GM18873 (cell line): ENCODE measurements around the gene POLR2A.
"Not testable (repeated sequence)": the region's sequence is repeated elsewhere in the genome, so short reads cannot be mapped to it uniquely, and the experiment has no call there.

Source experiments
- ATAC-seq: cut with Tn5 transposase; IDR thresholded peaks from one replicate; pipeline ENCODE4 v1.9.1; 2021; ENCODE audit warnings: mild to moderate bottlenecking, moderate library complexity, moderate number of reproducible peaks; ENCODE audit not compliant: unreplicated experiment, low FRiP score

POLR2A gene

DNA sequence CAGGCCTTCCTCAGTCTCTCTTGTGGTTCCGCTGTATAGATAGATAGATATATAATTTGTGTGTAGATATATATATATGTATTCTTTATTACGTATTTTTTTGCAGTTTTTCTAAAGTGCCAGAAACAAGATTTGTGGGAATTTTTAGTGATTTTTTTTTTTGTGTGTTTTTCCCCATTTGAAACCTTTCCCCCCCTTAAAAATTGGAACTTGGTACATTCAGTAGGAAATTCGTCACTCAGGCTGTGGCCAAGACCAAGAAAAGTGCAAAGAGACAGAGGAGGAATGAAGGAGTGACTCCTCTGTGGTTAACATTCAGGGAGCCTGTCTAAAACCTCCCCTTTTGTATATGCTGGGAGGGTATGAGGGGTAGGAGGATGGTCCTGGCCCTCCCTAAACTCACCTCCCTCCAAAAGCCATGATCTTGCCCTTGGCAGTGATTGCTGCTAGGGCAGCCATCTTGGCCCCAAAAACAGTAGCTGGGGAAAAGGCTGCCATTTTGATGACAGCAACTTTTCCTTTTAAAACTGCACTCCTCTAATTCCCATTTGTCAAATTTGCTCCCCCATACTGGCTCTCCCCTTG lies 24.1 kb upstream of the POLR2A start:
- no peak for ATAC-seq

GRCh38 chr17:7460850-7461660 lies 23.1 kb upstream of the POLR2A start:
- no peak for ATAC-seq

DNA sequence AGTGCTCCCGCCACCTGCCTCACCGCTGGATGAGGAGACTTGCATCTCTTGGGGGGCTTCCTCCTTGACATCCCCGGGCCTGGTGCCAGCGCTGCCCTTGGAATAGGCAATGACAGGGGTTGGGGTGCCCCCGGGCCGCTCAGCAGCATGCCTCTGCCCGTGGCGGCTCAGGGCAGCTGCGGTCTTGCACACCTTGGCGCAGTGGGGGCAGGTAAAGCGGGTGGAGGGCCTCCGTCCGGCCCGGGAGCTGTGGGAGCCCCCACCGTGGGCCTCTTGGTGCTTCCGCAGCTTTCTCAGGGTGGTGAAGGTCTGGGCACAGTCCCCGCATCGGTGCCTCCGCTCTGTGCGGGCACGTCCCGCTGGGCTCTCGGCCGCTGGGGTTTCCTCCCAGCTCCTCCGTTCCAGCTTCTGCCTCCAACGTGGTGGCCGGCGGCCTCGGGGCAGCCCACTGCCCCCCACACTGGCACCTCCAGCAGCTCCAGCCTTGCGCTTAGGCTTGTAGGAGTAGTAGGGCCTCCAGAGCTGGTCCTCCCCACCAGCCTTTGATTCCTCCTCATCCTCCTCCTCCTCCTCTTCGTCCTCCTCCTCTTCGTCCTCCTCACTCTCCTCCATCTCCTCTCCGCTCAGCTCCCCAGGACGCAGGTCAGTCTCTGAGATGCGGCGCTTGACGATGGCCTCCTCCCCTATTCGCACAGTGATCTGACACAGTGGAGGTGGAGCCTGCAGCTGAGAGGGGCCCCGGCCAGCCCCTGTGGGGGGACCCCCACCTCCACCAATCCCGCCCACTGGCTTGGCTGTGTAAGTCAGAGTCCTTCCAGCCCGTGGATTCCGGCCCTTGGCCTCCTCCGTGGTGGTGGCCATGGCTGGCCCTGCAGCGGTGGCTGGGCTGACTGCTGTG lies 21.4 kb upstream of the POLR2A start:
- no peak for ATAC-seq

GRCh38 chr17:7463372-7463846 lies 20.8 kb upstream of the POLR2A start:
- ATAC-seq: no peak

GRCh38 chr17:7464081-7464480 lies 20.1 kb upstream of the POLR2A start:
- ATAC-seq: no peak

DNA sequence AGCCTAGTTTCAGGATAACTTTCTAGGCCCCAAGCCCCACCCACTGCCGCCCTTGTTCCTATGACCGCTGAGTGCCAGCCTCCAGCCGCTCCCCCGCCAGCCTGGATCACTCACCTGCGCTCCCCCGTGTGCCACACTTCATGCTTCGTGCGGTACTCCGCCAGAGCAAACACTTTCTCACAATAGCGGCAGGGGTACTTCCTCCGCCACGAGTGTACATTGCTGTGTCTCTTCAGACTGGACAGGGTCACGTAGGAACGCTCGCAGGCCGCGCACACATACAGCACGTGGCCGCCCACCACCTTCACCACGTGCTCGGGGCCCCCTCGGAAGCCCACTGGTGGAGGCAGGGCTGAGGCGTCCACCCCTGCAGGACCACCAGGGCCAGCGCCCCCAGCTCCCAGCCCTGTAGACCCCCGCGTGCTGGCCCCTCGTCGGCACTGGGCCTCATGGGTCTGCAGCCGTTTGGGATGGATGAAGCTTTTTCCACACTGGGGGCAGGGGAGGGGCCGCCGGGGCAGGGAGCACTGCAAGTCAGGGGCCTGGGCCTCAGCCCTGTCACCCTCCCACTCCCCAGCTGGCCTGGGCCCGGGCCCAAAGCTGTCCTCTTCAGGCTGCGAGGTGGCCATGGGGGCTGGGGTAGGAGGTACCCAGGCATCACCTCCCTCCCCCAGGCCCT lies 18.4 kb upstream of the POLR2A start:
- no peak for ATAC-seq

DNA sequence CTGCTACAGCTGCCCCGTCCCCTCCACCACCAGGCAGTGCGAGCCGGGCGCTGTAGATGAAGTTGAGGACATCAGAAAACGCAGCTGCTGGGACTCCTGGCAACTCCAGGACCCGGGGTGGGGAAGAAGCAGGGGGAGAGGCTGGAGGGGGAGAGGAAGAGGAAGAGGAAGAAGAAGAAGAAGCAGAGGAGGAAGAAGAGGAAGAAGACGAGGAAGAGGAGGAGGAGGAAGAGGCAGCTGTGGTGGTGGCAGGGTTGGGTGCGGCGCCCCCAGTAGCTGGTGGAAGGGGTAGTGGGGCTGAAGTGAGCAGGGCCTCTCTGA lies 17.9 kb upstream of the POLR2A start:
- ATAC-seq: no peak

GRCh38 chr17:7466639-7467341 lies 17.4 kb upstream of the POLR2A start:
- ATAC-seq: no peak

- no peak for ATAC-seq
These were observed 16.7 kb upstream of the POLR2A start for GRCh38 chr17:7467498-7467897.

DNA sequence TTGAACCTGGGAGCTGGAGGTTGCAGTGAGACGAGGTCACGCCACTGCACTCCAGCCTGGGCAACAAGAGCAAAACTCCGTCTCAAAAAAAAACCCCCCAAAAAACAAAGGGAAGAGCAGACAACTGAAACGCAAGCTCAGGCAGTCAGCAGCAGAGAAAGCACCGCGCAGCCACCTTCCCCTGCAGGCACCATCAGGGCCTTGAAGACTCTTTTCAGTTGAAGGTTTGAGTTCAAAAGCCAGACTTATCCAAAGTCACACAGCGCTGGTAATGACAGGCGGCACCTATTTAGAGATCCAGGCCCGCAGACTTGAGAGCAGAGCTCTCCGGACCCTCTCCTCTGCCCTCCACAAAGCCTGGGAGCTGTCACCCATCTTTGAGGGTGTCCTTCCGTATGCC lies 15.9 kb upstream of the POLR2A start:
- ATAC-seq: no peak

GRCh38 chr17:7468804-7469389 lies 15.3 kb upstream of the POLR2A start:
- ATAC-seq: no peak

DNA sequence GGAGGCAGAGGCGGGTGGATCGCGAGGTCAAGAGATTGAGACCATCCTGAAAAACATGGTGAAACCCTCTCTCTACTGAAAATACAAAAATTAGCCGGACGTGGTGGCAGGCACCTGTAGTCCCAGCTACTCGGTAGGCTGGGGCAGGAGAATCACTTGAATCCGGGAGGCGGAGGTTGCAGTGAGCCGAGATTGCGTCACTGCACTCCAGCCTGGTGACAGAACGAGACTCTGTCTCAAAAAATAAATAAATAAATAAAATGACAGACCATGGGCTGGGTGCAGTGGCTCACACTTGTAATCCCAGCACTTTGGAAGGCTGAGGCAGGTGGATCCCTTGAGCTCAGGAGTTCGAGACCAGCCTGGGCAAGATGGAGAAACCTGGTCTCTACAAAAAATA lies 14.3 kb upstream of the POLR2A start:
- ATAC-seq: not testable (repeated sequence)

GRCh38 chr17:7470457-7470973 lies 13.7 kb upstream of the POLR2A start:
- ATAC-seq: not testable (repeated sequence)

DNA sequence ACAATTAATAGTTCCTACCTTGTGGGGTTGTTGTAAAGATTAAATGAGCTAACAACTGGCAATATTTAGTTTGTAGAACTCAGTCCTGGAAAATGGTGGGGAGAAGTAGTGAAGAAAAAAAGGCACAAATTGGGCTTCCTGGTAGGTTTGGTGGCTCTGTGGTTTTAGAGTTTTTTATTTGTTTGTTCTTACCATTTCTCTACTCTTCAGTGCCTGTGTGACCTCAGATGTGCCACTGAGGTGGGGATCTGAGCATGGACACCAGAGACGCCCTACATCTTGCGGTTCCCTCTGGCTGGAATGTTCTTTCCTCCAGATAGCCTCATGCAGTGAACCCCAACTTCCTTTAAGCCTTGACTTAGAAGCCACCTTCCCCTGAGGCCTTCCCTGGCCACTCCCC lies 12.4 kb upstream of the POLR2A start:
- ATAC-seq: no peak

DNA sequence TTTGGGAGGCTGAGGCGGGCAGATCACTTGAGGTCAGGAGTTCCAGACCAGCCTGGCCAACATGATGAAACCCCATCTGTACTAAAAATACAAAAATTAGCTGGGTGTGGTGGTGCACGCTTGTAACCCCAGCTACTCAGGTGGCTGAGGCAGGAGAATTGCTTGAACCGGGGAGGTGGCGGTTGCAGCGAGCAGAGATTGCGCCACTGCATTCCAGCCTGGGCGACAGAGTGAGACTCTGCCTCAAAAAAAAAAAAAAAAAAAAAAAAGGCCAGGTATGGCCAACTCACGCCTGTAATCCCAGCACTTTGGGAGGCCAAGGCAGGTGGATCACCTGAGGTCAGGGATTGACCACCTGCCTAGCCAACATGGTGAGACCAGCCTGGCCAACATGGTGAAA lies 9.4 kb upstream of the POLR2A start:
- ATAC-seq: not testable (repeated sequence)

DNA sequence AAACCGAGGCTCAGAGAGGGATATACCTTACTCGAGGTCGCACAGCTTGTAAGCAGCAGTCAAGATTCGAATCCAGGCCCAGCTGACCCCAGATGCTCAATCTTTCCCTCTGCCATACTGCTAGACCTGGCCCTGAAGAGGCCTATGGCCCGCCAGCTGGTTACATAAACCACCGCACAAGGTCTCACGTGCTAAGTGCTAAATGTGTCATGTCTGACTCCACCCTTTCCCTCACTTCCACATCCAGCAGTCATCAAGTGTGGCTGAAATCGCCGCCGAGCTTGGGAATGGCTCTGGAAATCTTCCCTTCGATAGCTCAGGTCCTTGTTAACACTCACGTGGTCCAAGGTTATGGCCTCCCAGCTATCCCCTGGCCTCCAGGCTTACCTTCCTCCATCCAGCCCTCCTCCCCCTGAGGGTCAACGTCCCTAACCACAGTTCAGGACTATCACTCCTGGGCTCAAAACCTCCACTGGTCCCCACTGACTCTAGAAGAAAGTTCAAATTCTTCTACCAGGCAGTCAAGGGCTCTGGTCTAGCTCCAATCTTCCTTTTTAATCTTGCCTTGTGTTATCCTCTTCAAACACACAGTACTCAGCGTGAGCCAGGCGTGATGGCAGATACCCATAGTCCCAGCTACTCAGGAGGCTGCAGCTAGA lies 8.3 kb upstream of the POLR2A start:
- no peak for ATAC-seq

DNA sequence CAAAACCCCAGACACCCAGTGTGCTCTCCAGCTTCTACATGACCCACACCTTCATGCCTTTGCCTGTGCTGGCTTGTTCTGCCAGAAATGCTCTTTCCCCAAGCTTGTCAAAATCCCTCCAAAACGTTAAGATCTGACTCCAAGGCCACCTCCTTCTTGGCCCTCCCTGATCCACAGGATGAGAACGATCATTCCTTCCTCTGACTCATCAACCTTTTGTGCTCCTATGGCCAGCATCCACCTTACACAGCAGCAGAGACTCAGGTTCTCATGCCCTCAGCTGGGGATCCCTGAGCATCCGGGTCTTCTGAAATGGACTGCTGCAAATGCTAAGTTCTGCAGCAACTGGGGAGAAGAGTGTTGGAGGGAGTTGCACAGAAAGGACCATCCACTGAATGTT lies 7.7 kb upstream of the POLR2A start:
- ATAC-seq: no peak

DNA sequence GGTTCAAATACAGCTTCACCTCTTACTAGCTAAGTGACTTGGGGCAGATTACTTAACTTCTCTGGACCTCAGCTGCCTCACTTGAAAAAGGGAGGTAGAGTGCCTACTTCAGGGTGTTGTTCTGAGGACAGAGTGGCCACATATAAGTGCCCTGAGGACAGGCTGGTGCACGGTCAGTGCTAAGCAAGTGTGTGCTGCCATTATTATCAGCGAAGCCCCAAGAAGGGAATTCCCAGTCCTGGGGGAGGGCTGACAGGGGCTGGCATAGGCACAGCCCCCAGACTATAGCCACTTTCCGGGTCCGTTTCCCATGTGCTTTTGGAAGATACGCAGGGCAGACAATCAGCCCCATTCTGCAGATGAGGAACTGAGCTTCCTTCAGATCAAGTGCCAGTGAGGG lies 7.2 kb upstream of the POLR2A start:
- no peak for ATAC-seq
